Measurements from ENCODE around the gene TRIM39. TPM values are rescaled to one million over a fixed set of nuclear protein-coding genes. Genes with fewer than 3 reads are reported as not detected.

The TRIM39 gene
- total and polyA plus RNA-seq, 11 donors, result 5.1 to 12.1 (median 8.4) TPM

DNA sequence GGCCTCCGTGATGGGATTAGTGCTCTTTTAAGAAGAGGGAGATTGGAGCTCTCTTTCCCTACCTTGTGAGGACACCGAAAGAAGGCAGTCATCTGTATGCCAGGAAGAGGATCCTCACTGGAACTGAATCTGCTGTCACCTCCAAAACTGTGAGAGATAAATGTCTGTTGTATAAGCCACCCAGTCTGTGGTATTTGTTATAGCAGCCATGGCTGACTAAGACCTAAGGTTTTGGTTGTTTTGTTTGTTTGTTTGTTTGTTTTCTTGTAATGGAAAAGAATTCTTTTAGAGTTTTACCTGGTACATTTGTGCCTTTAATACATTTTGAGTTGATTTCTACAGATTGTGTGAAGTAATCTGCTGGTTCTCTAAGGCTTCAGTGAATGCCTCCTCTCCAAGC is 25.8 kb downstream of the TRIM39 start:
- H3K4me3 ChIP-seq, result no peak overlapping the region
- TF ChIP-seq, protein P1, sequence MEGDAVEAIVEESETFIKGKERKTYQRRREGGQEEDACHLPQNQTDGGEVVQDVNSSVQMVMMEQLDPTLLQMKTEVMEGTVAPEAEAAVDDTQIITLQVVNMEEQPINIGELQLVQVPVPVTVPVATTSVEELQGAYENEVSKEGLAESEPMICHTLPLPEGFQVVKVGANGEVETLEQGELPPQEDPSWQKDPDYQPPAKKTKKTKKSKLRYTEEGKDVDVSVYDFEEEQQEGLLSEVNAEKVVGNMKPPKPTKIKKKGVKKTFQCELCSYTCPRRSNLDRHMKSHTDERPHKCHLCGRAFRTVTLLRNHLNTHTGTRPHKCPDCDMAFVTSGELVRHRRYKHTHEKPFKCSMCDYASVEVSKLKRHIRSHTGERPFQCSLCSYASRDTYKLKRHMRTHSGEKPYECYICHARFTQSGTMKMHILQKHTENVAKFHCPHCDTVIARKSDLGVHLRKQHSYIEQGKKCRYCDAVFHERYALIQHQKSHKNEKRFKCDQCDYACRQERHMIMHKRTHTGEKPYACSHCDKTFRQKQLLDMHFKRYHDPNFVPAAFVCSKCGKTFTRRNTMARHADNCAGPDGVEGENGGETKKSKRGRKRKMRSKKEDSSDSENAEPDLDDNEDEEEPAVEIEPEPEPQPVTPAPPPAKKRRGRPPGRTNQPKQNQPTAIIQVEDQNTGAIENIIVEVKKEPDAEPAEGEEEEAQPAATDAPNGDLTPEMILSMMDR (IDR thresholded peaks at IDR 0.05), result no peak
- no peak for TF ChIP-seq POLR2A (IDR thresholded peaks at IDR 0.05)
- no peaks in the 10 kb centered on the region for H3K9me3 ChIP-seq
- DNase-seq (no peak), ATAC-seq (no peak)
- H3K36me3 ChIP-seq, result peaks cover 0 to 8% (median 2%) of the 10 kb centered on the region in 9 donors
- peaks cover 0 to 3% (median 0%) of the 10 kb centered on the region in 12 donors for H3K4me1 ChIP-seq
- peaks cover 0 to 40% (median 8%) of the 10 kb centered on the region in 9 donors for H3K27me3 ChIP-seq
- no peak overlapping the region for H3K27ac ChIP-seq
- intact Hi-C loops (cut with DNase I), result no loop called here
- WGBS, 4 donors, result 79 to 88% (median 81%) methylated on average over 2 of the region's 2 CpGs

DNA sequence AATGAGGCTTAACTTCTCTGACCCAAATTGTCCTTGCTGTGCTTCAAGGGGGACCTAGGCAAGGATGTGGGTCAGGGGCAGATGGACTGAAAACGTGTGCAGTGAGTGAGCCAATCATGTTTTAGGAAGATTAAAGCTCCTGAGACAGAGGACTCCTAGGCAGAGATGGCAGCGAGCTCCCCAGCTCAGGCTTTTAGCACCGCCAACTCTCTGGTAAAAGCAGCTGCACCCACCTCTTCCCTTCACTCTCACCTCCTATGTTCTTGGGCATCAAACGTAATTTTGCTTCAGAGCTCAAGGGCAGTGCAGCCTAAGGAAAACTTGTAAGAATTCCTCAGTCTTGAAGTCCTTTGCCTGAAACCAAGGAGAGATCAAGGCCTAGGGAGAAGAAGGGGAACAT is 28.6 kb downstream of the TRIM39 start:
- Histone ChIP-seq H3K36me3 (no peaks in the 10 kb centered on the region), H3K27ac (no peak overlapping the region), H3K4me1 (peaks cover 0 to 8% (median 0%) of the 10 kb centered on the region in 12 donors), H3K27me3 (peaks cover 9 to 67% (median 30%) of the 10 kb centered on the region in 9 donors), H3K9me3 (no peaks in the 10 kb centered on the region), H3K4me3 (no peak overlapping the region)
- WGBS, 4 donors, result 53 to 74% (median 65%) methylated on average over 4 of the region's 4 CpGs
- TF ChIP-seq POLR2A (IDR thresholded peaks at IDR 0.05), result no peak
- TF ChIP-seq, protein P1 (IDR thresholded peaks at IDR 0.05), result no peak
- ATAC-seq, result no peak
- no peak for DNase-seq
- intact Hi-C loops (cut with DNase I), result loop anchor here in 2 of 10 donors (5.0 kb wide), 1 partner anchor 42 kb away; no protein-coding TSS in a partner anchor

DNA sequence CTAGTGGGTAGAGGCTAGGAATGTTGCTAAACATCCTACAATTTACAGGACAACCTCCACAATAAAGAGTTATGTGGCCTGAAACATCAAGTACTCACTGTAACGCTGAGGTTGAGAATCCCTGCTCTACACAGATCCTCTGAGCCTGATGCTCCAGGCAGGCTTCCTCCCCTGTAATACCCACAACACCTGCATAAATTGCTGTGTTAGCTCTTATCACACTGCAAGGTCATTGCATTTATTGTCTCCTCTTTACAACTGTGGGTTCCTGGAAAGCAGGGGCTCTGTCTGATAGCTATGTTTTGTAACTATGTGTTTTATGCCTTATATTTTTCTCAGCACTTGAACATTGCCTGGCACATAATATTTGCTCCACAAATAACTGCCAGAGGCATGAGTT is 29.8 kb downstream of the TRIM39 start:
- intact Hi-C loops (cut with DNase I), result loop anchor here in 3 of 10 donors (2.0 to 5.0 kb wide), 2 partner anchors 40 to 41 kb away; no protein-coding TSS in a partner anchor

More for the DNA sequence above, 29.8 kb downstream of the TRIM39 start:
- 64 to 89% (median 81%) methylated on average over 1 of the region's 1 CpG for whole genome bisulfite sequencing, 4 donors
- no peak for TF ChIP-seq POLR2A (IDR thresholded peaks at IDR 0.05)
- TF ChIP-seq, protein P1 (IDR thresholded peaks at IDR 0.05), result no peak
- H3K27me3 ChIP-seq, result peaks cover 9 to 72% (median 36%) of the 10 kb centered on the region in 9 donors
- no peak for DNase-seq
- no peaks in the 10 kb centered on the region for H3K36me3 ChIP-seq
- no peak overlapping the region for H3K4me3 ChIP-seq
- no peak for ATAC-seq
- H3K4me1 ChIP-seq, result peaks cover 0 to 8% (median 0%) of the 10 kb centered on the region in 12 donors
- H3K27ac ChIP-seq, result no peak overlapping the region
- H3K9me3 ChIP-seq, result no peaks in the 10 kb centered on the region

All from heart left ventricle (tissue), 16 donors.